Spleen (tissue), 11 donors: ENCODE results near the gene MACROD2. TPM values are rescaled to one million over a fixed set of nuclear protein-coding genes. Genes with fewer than 3 reads are reported as not detected.

Source experiments
- DNase-seq: peaks from one replicate; pipeline ENCODE4 v3.0.0-alpha.2; 2020
- H3K27ac ChIP-seq, 8 donors: fragments of 200-600 bp; sonication (generic) in 7 of 8; 1 replicate in 4 of 8; 2 replicates in 4 of 8; pipeline versions ENCODE4 v1.5.0 to v1.8.0; 2016 to 2021; ENCODE audit warnings: inconsistent platforms in 4 of 8, mild to moderate bottlenecking in 4 of 8, moderate library complexity in 1 of 8
- H3K27me3 ChIP-seq, 7 donors: fragments of 200-600 bp; sonication (generic) in 6 of 7; replicated peaks in 1 of 7; 1 replicate in 4 of 7; 2 replicates in 3 of 7; pipeline versions ENCODE4 v1.5.0 to v1.8.0; 2016 to 2021; ENCODE audit warnings: inconsistent platforms in 3 of 7, mild to moderate bottlenecking in 1 of 7
- H3K36me3 ChIP-seq, 6 donors: fragments of 200-600 bp; sonication (generic) in 5 of 6; 1 replicate in 4 of 6; 2 replicates in 2 of 6; pipeline versions ENCODE4 v1.5.0 to v1.8.0; 2016 to 2021; ENCODE audit warnings: inconsistent platforms in 2 of 6
- H3K4me1 ChIP-seq, 6 donors: fragments of 200-600 bp; sonication (generic) in 5 of 6; 1 replicate in 3 of 6; 2 replicates in 3 of 6; pipeline versions ENCODE4 v1.5.0 to v1.8.0; 2016 to 2021; ENCODE audit warnings: inconsistent platforms in 3 of 6
- H3K4me3 ChIP-seq, 8 donors: fragments of 200-600 bp; sonication (generic) in 7 of 8; 1 replicate in 4 of 8; 2 replicates in 4 of 8; pipeline versions ENCODE4 v1.5.0 to v1.8.0; 2016 to 2021; ENCODE audit warnings: inconsistent platforms in 4 of 8, mild to moderate bottlenecking in 4 of 8, moderate library complexity in 2 of 8
- H3K9me3 ChIP-seq, 8 donors: fragments of 200-600 bp; sonication (generic) in 7 of 8; 1 replicate in 4 of 8; 2 replicates in 4 of 8; pipeline versions ENCODE4 v1.5.0 to v1.8.0; 2016 to 2021; ENCODE audit warnings: inconsistent platforms in 4 of 8
- POLR2A ChIP-seq, 3 donors: fragments of 450-650 bp; IDR thresholded peaks; one replicate each; pipeline ENCODE4 v1.5.1; 2017; ENCODE audit warnings: antibody characterized with exemption in 3 of 3, mild to moderate bottlenecking in 1 of 3
- POLR2AphosphoS5 ChIP-seq, 3 donors: sonication (generic); formaldehyde crosslinking; IDR thresholded peaks; one replicate each; pipeline ENCODE4 v1.5.1; 2017; ENCODE audit warnings: antibody characterized with exemption in 3 of 3
- WGBS, 5 donors: extraction: QIAGEN DNeasy Blood & Tissue Kit in 3 of 5; methylation state at CpG; one replicate each; pipeline versions ENCODE4 v1.1.5 to v1.1.7; 2013 to 2018; 5-methylcytosine and 5-hydroxymethylcytosine counted together
- intact Hi-C: fragments of 100-400 bp; cut with DNase I; formaldehyde crosslinking; loops from one replicate; pipeline ENCODE4 v1.15.0; 2023; ENCODE audit warnings: low total_unique reads
- polyA plus RNA-seq, 3 donors: library from polyadenylated mRNA; stranded (reverse); fragments of 200-250 nt; gene quantifications; one replicate each; pipeline ENCODE4 v1.2.1, GENCODE V29; 2013
- total RNA-seq, 7 donors: library from RNA; depleted of rRNA in 3 of 7; stranded (reverse); fragments of >200 nt in 3 of 7; fragmentation: NEBNext Ultra II Directional in 4 of 7; extraction: Animal tissue kit (Norgen Biotek cat#: 25700) in 4 of 7; gene quantifications; one replicate each; pipeline versions ENCODE4 v1.1.0 to v1.2.1, GENCODE V29; 2016 to 2021
- TF ChIP-seq, protein P1 (sequence below), 11 experiments: fragments of 200-600 bp in 7 of 11; fragments of 450-650 bp in 4 of 11; sonication (generic) in 4 of 11; IDR thresholded peaks in 8 of 11; conservative IDR thresholded peaks in 3 of 11; 1 replicate in 7 of 11; 2 replicates in 4 of 11; pipeline versions ENCODE4 v1.4.0 to v1.8.0; 2016 to 2021; ENCODE audit warnings: antibody characterized with exemption in 11 of 11, inconsistent platforms in 4 of 11, mild to moderate bottlenecking in 1 of 11
- donor health status: healthy with polysubstance abuse.
- donor health status: DM: no; HTN: no; CAD: no; lungs with moderate emphysema.
- donor health status: DM: no; HTN: no; CAD: no.
- donor health status: Bipolar disorder and iron deficiency.
- donor health status: healthy.
- donor health status: DM: no; HTN: no; CAD: no.
- donor health status: DM: yes; HTN: yes; CAD: no.

The MACROD2 gene
- total and polyA plus RNA-seq, 10 donors = 1.5 to 4.7 (median 3.4) TPM

DNA sequence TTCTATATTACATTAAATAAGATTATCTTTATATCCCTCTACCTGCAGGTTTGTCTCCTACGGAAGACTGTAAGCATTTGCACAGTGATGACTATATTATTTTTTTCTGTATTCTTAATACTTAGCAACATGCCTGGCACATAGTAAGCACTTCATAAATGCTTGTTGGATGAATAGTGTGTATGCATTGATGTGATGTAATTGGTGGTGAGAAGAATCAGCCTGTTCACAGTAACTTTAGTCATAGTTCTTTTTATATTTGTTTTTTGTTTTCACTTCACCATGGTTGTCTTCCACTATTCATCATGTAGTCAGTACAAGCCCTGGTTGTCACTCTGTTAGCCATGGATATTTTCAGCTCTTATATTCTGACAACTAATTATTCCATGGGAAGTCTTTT, 526.1 kb downstream of the MACROD2 start:
- 47 to 65% (median 56%) methylated on average over 1 of the region's 1 CpG for WGBS, 5 donors

GRCh38 chr20:14522595-14522994, 527.3 kb downstream of the MACROD2 start:
- peaks cover 0 to 5% (median 0%) of the 10 kb centered on the region in 8 donors for H3K9me3 ChIP-seq
- H3K36me3 ChIP-seq = no peaks in the 10 kb centered on the region
- no peak for DNase-seq
- TF ChIP-seq POLR2AphosphoS5 (IDR thresholded peaks at IDR 0.05) (no peak), POLR2A (IDR thresholded peaks at IDR 0.05) (no peak)
- TF ChIP-seq, protein P1, sequence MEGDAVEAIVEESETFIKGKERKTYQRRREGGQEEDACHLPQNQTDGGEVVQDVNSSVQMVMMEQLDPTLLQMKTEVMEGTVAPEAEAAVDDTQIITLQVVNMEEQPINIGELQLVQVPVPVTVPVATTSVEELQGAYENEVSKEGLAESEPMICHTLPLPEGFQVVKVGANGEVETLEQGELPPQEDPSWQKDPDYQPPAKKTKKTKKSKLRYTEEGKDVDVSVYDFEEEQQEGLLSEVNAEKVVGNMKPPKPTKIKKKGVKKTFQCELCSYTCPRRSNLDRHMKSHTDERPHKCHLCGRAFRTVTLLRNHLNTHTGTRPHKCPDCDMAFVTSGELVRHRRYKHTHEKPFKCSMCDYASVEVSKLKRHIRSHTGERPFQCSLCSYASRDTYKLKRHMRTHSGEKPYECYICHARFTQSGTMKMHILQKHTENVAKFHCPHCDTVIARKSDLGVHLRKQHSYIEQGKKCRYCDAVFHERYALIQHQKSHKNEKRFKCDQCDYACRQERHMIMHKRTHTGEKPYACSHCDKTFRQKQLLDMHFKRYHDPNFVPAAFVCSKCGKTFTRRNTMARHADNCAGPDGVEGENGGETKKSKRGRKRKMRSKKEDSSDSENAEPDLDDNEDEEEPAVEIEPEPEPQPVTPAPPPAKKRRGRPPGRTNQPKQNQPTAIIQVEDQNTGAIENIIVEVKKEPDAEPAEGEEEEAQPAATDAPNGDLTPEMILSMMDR (IDR thresholded peaks at IDR 0.05 in 8 of 11, conservative IDR thresholded peaks at IDR 0.05 in 3 of 11) = no peak
- intact Hi-C loops = no loop called here
- no peak overlapping the region for H3K27ac ChIP-seq
- 83 to 90% (median 86%) methylated on average over 5 of the region's 5 CpGs for WGBS, 5 donors
- no peaks in the 10 kb centered on the region for H3K27me3 ChIP-seq
- H3K4me1 ChIP-seq = no peaks in the 10 kb centered on the region
- H3K4me3 ChIP-seq = no peak overlapping the region

More for the DNA sequence above, 526.1 kb downstream of the MACROD2 start:
- no peaks in the 10 kb centered on the region for H3K27me3 ChIP-seq
- no peaks in the 10 kb centered on the region for H3K36me3 ChIP-seq
- H3K4me1 ChIP-seq = no peaks in the 10 kb centered on the region
- no peak for TF ChIP-seq POLR2A (IDR thresholded peaks at IDR 0.05)
- TF ChIP-seq POLR2AphosphoS5 (IDR thresholded peaks at IDR 0.05) = no peak
- TF ChIP-seq, protein P1 (IDR thresholded peaks at IDR 0.05 in 8 of 11, conservative IDR thresholded peaks at IDR 0.05 in 3 of 11) = no peak
- H3K9me3 ChIP-seq = peaks cover 0 to 4% (median 0%) of the 10 kb centered on the region in 8 donors
- H3K27ac ChIP-seq = no peak overlapping the region
- no peak for DNase-seq
- intact Hi-C loops = no loop called here
- no peak overlapping the region for H3K4me3 ChIP-seq

DNA sequence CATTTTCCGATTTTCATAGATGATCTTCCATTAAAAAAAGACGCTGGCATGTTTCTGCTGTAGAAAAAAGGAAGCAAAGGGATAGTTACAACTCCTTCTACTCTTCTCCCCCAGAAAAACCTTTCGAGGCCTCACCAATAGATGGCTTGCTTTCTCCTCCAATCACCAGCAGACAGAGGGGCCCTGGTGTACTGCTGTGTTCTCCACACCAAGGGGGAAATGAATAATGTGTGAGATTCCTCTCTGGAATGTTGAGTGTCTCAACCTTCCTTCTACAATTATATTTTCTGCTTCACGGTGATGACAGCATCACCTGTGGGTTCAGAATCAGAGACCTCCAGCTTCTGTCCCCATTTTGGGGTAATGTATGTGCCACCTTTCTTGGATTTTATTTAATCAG, 527.8 kb downstream of the MACROD2 start:
- TF ChIP-seq, protein P1 (IDR thresholded peaks at IDR 0.05 in 8 of 11, conservative IDR thresholded peaks at IDR 0.05 in 3 of 11) = no peak
- TF ChIP-seq POLR2A (IDR thresholded peaks at IDR 0.05) (no peak), POLR2AphosphoS5 (IDR thresholded peaks at IDR 0.05) (no peak)
- Histone ChIP-seq H3K4me3 (no peak overlapping the region), H3K36me3 (no peaks in the 10 kb centered on the region), H3K27me3 (no peaks in the 10 kb centered on the region), H3K4me1 (no peaks in the 10 kb centered on the region), H3K27ac (no peak overlapping the region), H3K9me3 (peaks cover 0 to 5% (median 0%) of the 10 kb centered on the region in 8 donors)
- intact Hi-C loops = no loop called here
- 44 to 69% (median 59%) methylated on average over 4 of the region's 4 CpGs for WGBS, 5 donors
- DNase-seq = no peak

DNA sequence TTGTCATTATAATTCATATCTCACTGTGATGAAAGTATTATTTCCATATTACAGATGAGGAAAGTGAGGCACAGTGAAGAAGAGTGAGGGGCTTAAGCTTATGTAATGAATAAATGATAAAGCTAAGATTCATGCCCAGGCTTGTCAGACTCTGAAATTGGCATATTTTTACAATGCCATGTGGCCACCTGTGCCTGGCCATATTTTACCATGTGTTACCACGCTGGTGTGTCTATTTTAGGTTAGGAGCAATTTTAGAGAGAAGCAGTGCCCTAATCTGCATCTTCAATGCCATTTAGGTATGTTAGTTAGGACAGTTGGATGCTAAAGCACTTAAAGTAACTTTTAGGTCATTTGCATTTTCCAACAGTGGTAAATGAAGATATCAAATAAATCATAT, 530.1 kb downstream of the MACROD2 start:
- intact Hi-C loops = no loop called here
- TF ChIP-seq, protein P1 (IDR thresholded peaks at IDR 0.05 in 8 of 11, conservative IDR thresholded peaks at IDR 0.05 in 3 of 11) = no peak
- TF ChIP-seq POLR2A (IDR thresholded peaks at IDR 0.05) (no peak), POLR2AphosphoS5 (IDR thresholded peaks at IDR 0.05) (no peak)

More for the DNA sequence above, 530.1 kb downstream of the MACROD2 start:
- Histone ChIP-seq H3K27me3 (no peaks in the 10 kb centered on the region), H3K36me3 (no peaks in the 10 kb centered on the region), H3K4me1 (no peaks in the 10 kb centered on the region), H3K9me3 (peaks cover 0 to 11% (median 0%) of the 10 kb centered on the region in 8 donors), H3K27ac (no peak overlapping the region), H3K4me3 (no peak overlapping the region)
- DNase-seq = no peak
- 68 to 83% (median 81%) methylated on average over 1 of the region's 1 CpG for WGBS, 5 donors
